ENCODE results near the gene TRUB1.

Gene TRUB1

GRCh38 chr10:115024371-115024770 is 86.4 kb downstream of the TRUB1 start:
- no peak overlapping the region for H3K4me2 ChIP-seq (ENCODE audit: low read depth, low read length)
- no peak for DNase-seq
- TF ChIP-seq EZH2 (optimal IDR thresholded peaks at IDR 0.05; ENCODE audit: low read depth, low read length) (no peak), CTCF (IDR thresholded peaks at IDR 0.05; ENCODE audit: low read length) (no peak), EZH2phosphoT487 (IDR thresholded peaks at IDR 0.05; ENCODE audit: low read length) (no peak)
- no peak overlapping the region for H3K27ac ChIP-seq (ENCODE audit: low read length)
- no peaks in the 10 kb centered on the region for H3K36me3 ChIP-seq (replicated peaks; ENCODE audit: insufficient read depth, low read length)
- no peaks in the 10 kb centered on the region for H3K27me3 ChIP-seq (replicated peaks; ENCODE audit: insufficient read depth, low read length)
- no peaks in the 10 kb centered on the region for H3K79me2 ChIP-seq (ENCODE audit: low read length)
- no peak overlapping the region for H2AFZ ChIP-seq (ENCODE audit: low read length)
- no peaks in the 10 kb centered on the region for H3K9me2 ChIP-seq (replicated peaks; ENCODE audit: insufficient read depth, low read length)
- no peaks in the 10 kb centered on the region for H3K9me3 ChIP-seq (replicated peaks; ENCODE audit: insufficient read depth, low read length)
- H3F3A ChIP-seq (ENCODE audit: insufficient read depth, low read length), result no peaks in the 10 kb centered on the region
- no peak overlapping the region for H3K4me3 ChIP-seq (ENCODE audit: low read length)
- no peak overlapping the region for H3K9ac ChIP-seq (ENCODE audit: low read length)
- no peaks in the 10 kb centered on the region for H3K4me1 ChIP-seq (ENCODE audit: low read length)
- H4K20me1 ChIP-seq (ENCODE audit: insufficient read depth, low read length), result no peaks in the 10 kb centered on the region

- no peaks in the 10 kb centered on the region for H4K20me1 ChIP-seq (ENCODE audit: insufficient read depth, low read length)
- H3K27ac ChIP-seq (ENCODE audit: low read length), result no peak overlapping the region
- no peaks in the 10 kb centered on the region for H3K36me3 ChIP-seq (replicated peaks; ENCODE audit: insufficient read depth, low read length)
- H3K4me2 ChIP-seq (ENCODE audit: low read depth, low read length), result no peak overlapping the region
- no peaks in the 10 kb centered on the region for H3K9me2 ChIP-seq (replicated peaks; ENCODE audit: insufficient read depth, low read length)
- H3K4me1 ChIP-seq (ENCODE audit: low read length), result no peaks in the 10 kb centered on the region
- H3K4me3 ChIP-seq (ENCODE audit: low read length), result no peak overlapping the region
- TF ChIP-seq CTCF (IDR thresholded peaks at IDR 0.05; ENCODE audit: low read length) (no peak), EZH2 (optimal IDR thresholded peaks at IDR 0.05; ENCODE audit: low read depth, low read length) (no peak), EZH2phosphoT487 (IDR thresholded peaks at IDR 0.05; ENCODE audit: low read length) (no peak)
- H3F3A ChIP-seq (ENCODE audit: insufficient read depth, low read length), result no peaks in the 10 kb centered on the region
- no peak overlapping the region for H2AFZ ChIP-seq (ENCODE audit: low read length)
- H3K27me3 ChIP-seq (replicated peaks; ENCODE audit: insufficient read depth, low read length), result no peaks in the 10 kb centered on the region
- no peak for DNase-seq
- H3K9me3 ChIP-seq (replicated peaks; ENCODE audit: insufficient read depth, low read length), result no peaks in the 10 kb centered on the region
- H3K79me2 ChIP-seq (ENCODE audit: low read length), result no peaks in the 10 kb centered on the region
- no peak overlapping the region for H3K9ac ChIP-seq (ENCODE audit: low read length)
Measured at GRCh38 chr10:115026056-115026745, 88.2 kb downstream of the TRUB1 start.

- Histone ChIP-seq H3K4me2 (ENCODE audit: low read depth, low read length) (no peak overlapping the region), H3K36me3 (replicated peaks; ENCODE audit: insufficient read depth, low read length) (no peaks in the 10 kb centered on the region), H2AFZ (ENCODE audit: low read length) (no peak overlapping the region), H3K27ac (ENCODE audit: low read length) (no peak overlapping the region), H4K20me1 (ENCODE audit: insufficient read depth, low read length) (no peaks in the 10 kb centered on the region), H3K9ac (ENCODE audit: low read length) (no peak overlapping the region), H3K27me3 (replicated peaks; ENCODE audit: insufficient read depth, low read length) (no peaks in the 10 kb centered on the region), H3K79me2 (ENCODE audit: low read length) (no peaks in the 10 kb centered on the region), H3F3A (ENCODE audit: insufficient read depth, low read length) (no peaks in the 10 kb centered on the region), H3K9me3 (replicated peaks; ENCODE audit: insufficient read depth, low read length) (no peaks in the 10 kb centered on the region), H3K9me2 (replicated peaks; ENCODE audit: insufficient read depth, low read length) (no peaks in the 10 kb centered on the region), H3K4me1 (ENCODE audit: low read length) (no peaks in the 10 kb centered on the region), H3K4me3 (ENCODE audit: low read length) (no peak overlapping the region)
- DNase-seq, result no peak
- TF ChIP-seq EZH2phosphoT487 (IDR thresholded peaks at IDR 0.05; ENCODE audit: low read length) (no peak), CTCF (IDR thresholded peaks at IDR 0.05; ENCODE audit: low read length) (no peak), EZH2 (optimal IDR thresholded peaks at IDR 0.05; ENCODE audit: low read depth, low read length) (no peak)
Measured at GRCh38 chr10:115026746-115027140, 88.7 kb downstream of the TRUB1 start.
